Effector CD4-positive, alpha-beta T cell (primary cell): ENCODE data around the gene MAN1C1.
A peak's percentile ranks its signal among the peaks of the same experiment; 100 is the strongest.

Experiments used
- DNase-seq: peaks from one replicate; pipeline ENCODE4 v3.0.0-alpha.2; 2020

The MAN1C1 gene

GRCh38 chr1:25804964-25805862, 188.6 kb downstream of the MAN1C1 start:
- DNase-seq, result no peak

DNA sequence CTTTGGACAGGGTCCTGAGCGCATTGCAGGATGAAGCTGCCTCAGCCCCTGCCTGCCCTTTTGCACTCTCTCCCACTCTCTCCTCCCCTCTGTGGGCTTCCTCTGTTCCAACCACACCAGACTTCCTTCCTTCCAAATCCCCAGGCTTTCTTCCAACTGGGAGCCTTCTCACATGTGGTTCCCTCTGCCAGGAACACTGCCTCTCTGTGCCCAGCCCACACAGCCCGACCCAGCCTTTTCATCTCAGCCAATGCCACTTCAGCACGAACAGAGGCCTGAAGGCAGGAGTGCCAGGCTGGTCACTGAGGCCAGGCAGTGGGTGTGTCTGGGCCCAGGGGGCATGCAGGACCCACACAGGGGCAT, 189.3 kb downstream of the MAN1C1 start:
- DNase-seq, result no peak

DNA sequence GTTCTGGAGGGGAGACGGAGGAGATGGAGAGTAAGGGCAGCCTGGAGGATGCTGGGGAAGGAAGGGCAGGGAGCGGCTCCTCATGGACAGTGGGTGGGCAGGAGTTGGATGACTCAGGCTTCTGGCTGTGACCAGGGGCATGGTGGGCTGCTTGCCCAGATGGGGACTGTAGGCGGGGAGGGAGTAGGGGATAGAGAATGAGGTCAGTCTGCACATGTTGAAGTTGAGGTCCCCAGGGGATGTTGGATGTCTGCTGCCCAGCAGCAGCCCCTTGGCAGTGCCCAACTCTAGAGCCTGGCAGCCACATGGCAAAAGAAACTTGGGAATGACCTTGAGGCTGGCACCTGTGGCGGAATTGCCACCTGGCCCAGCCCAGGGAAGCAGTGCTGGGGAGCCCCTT, 189.8 kb downstream of the MAN1C1 start:
- DNase-seq, result no peak

DNA sequence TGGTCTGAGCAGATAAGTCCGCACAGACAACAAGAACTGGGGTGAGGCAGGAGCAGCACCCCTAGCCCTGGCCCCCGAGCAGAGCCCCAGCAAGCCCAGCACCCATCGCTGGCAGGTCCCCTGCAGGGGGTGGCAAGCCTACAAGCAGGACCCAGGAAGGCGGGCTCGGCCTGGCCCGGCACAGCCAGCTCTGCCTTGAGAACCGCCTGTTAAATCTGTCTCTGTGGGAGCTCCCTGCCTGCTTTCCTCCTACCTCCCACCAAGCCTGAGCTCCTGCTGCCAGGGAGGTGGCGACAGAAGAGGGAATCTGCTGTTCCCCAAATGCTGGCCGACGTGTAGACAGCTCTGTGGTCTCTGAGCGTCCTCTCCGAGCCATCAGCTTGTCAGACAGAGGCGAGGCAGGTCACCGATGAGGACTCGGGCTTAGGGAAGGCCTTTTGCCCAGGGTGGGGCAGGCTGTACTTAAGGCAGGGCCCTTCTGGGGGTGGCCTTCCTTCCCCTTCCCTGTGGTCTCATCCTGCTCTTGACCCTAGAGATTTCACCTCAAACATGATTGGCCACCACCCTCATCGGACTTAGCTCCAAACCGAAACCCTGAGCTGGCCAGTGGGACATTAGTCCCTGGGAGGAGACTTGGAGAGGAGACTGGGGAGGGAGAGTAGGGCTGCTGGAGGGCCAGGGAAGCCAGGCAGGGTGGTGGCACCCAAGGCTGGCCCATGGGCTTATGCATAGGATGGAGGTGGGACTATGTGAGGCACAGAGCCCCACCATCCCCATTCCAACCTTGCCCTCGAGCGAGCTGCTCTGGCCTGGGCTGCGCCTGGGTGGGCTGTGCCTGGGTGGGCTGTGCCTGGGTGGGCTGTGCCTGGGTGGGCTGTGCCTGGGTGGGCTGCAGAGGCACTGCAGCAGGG, 191.1 kb downstream of the MAN1C1 start:
- DNase-seq, result no peak

- DNase-seq, result no peak
Measured at GRCh38 chr1:25808481-25809244, 192.1 kb downstream of the MAN1C1 start.

GRCh38 chr1:25809283-25809926, 192.8 kb downstream of the MAN1C1 start:
- DNase-seq, result no peak

GRCh38 chr1:25809929-25810328, 193.3 kb downstream of the MAN1C1 start:
- no peak for DNase-seq

GRCh38 chr1:25810341-25811299, 194.0 kb downstream of the MAN1C1 start:
- peak; percentile 76 for DNase-seq

- DNase-seq, result no peak
Measured at GRCh38 chr1:25811384-25812082, 194.9 kb downstream of the MAN1C1 start.

GRCh38 chr1:25813071-25813733, 196.6 kb downstream of the MAN1C1 start:
- no peak for DNase-seq

DNA sequence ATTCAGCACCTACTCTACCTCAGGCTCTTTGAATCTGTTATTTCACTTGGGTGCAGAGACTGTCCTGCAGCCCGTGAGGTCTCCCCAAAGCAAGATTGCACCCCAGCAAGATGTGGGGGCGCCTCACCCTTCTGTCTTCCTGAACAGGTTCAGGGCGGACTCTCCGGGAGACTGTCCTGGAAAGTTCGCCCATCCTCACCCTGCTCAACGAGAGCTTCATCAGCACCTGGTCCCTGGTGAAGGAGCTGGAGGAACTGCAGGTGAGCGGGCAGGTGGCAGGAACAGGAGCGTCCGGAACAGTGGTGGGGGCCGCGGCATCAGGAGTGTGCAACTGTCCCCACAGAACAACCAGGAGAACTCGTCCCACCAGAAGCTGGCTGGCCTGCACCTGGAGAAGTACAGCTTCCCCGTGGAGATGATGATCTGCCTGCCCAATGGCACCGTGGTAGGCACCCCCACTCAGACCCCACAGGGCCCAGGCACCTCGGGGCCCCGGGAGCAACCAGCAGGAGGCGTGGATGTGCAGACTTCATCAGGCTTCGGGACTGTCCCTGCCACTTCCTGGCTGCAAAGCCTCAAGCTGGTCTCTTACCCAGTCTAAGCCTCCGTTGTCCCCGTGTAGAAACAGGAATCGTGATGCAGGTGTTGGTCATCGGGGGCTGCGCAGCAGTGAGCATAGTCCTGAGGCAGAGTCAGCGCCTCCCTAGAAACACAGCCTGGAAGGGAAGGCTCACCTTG, 197.3 kb downstream of the MAN1C1 start:
- DNase-seq, result no peak

DNA sequence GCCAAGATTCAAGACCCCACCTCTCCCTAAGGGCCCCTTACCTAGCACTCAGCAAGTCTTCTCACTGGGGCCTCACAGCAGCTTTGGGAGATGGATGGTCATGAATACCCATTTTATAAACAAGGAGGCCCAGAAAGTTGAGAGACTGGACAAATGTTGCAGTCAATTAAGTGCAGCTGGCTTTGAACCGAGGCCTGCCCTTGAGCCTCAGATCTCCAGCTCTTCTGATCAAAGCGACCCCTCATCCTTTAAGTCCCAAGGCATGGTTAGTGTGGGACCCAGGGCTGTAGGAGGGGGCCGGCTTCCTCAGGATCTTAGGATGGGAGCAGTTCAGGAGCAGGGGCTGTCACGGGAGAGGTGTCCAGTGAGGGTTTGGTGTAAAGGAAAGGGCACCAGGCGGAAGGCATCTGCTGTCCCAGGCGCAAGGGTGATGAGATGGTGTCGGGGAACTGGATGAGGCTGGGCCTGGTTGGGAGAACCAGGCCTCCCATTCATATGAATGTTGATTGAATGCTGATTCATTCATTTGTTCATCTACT, 198.0 kb downstream of the MAN1C1 start:
- DNase-seq, result no peak

- DNase-seq, result no peak
Measured at GRCh38 chr1:25815208-25816111, 198.9 kb downstream of the MAN1C1 start.

DNA sequence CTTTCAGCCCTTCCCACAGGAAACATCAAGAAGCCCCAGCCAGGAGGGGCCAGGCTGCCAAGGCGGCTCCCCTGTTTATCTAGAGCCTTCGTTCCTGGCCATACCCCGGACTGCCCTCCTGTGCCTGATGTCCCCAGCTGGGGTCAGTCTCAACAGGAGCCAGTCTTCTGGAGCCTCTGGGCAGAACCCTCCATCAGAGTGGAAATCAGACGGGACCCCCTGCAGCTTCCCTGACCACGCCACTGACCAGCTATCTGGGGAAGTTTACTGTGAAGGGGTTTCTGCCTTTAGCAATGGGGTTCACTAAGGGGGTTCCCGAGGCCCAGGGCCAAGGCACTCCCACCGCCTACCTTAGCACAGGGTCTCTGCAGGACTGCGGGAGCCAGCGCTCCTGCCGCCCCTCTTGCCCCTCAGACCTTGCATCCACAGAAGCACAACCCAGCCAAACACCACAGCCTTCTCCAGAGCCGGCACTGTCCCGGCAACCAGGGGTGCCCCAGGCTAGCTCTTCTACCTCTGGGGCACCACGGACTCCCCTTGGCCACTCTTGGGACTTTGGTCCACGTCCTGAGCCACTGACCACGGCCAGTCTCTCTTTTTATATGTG, 199.6 kb downstream of the MAN1C1 start:
- no peak for DNase-seq

DNA sequence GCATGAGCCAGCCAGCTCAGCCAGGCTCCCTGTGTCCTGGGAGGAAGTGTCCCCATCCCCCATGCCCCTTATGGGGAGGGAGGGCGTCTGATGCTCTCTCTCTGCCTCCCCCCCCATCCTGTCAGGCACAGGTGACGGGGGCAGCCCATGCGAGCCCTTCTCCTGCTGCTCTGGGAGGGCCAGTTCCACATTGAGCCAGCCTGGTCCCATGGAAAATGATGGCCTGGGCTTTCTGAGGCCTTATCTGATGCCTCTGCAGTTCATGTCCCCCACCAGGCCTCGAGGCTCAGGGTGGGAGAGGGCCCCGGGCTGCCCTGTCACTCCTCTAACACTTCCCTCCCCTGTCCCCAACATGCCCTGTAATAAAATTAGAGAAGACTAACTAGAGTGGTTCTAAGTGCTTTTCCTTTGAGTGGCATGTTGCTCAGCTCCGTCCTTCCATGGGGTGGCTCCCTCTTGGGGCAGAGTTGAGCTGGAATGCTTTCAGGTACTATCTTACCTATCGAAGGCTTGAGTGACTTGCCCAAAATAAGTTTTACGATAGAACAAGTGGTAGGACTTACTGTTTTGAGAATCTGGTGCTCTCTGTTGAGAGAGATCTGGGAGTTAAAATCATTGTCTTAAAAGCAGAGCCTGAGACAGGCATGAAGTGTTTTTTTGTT, 201.4 kb downstream of the MAN1C1 start:
- DNase-seq, result no peak

DNA sequence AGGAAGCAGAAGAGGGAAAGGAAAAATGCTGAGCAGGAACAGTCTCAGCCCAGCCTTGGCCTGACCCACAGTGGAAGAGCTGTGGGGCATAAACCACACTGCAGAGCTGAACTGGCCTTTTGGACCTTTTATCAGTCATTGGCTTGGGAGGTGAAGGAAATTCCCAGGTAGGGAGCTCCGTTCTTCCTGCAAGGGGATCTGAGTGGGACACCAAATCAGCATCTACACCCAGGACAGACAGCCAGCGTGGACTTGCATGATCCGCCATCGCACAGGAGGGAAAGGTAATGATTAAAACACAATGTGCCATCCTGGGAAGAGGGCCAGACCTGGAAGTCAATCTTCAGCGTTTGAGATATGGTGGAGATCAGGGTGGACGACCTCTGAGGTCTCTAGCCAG, 202.0 kb downstream of the MAN1C1 start:
- no peak for DNase-seq
